GM12892 (cell line): ENCODE data around the gene KAZALD1.

Experiments used
- POLR2A ChIP-seq: IDR thresholded peaks from 2 replicates; pipeline ENCODE4 v1.6.1; 2011; ENCODE audit warnings: low read depth, low read length, control low read depth
- POLR2AphosphoS5 ChIP-seq: IDR thresholded peaks from 2 replicates; pipeline ENCODE4 v1.6.1; 2011; ENCODE audit warnings: low read depth, low read length, control low read depth

- TF ChIP-seq POLR2A (no peak), POLR2AphosphoS5 (no peak)
Observed at GRCh38 chr10:101031796-101032636, 29.8 kb upstream of the KAZALD1 start.
